OCI-LY3 (cell line): ENCODE data around the gene DDA1.

Experiments
- H2AFZ ChIP-seq: fragments of 200-600, 300-600 bp; shearing (Covaris generic); 2 replicates; pipeline ENCODE4 v1.6.0; 2014; ENCODE audit warnings: antibody characterized with exemption, low read depth, low read length
- H3K27ac ChIP-seq: fragments of 200-600, 300-600 bp; sonication (generic); 2 replicates; pipeline ENCODE4 v1.5.1; 2014; ENCODE audit warnings: mild to moderate bottlenecking, low read length, moderate library complexity, mixed read lengths
- H3K27me3 ChIP-seq: fragments of 200-600, 300-600 bp; sonication (generic); 2 replicates; pipeline ENCODE4 v1.6.1; 2014; ENCODE audit warnings: low read depth, low read length, mixed read lengths
- H3K36me3 ChIP-seq: fragments of 200-600, 300-600 bp; sonication (generic); replicated peaks from 2 replicates; pipeline ENCODE3; 2014; ENCODE audit warnings: low read depth, low read length, mixed read lengths
- H3K4me1 ChIP-seq: fragments of 300-600, 200-600 bp; sonication (generic); 2 replicates; pipeline ENCODE4 v1.6.1; 2014; ENCODE audit warnings: low read length, mixed read lengths
- H3K4me2 ChIP-seq: fragments of 200-600, 300-600 bp; sonication (generic); 2 replicates; pipeline ENCODE4 v1.6.1; 2014; ENCODE audit warnings: low read length, mixed read lengths
- H3K4me3 ChIP-seq: fragments of 300-600, 200-600 bp; sonication (generic); 2 replicates; pipeline ENCODE4 v1.5.1; 2014; ENCODE audit warnings: antibody characterized with exemption, mild to moderate bottlenecking, low read length, moderate library complexity
- H3K79me2 ChIP-seq: fragments of 300-600, 200-600 bp; shearing (Covaris generic); 2 replicates; pipeline ENCODE4 v1.6.1; 2014; ENCODE audit warnings: mild to moderate bottlenecking, low read length, mixed read lengths
- H3K9ac ChIP-seq: fragments of 300-600, 200-600 bp; shearing (Covaris generic); 2 replicates; pipeline ENCODE4 v1.6.0; 2014; ENCODE audit warnings: mild to moderate bottlenecking, low read length, moderate library complexity
- H3K9me3 ChIP-seq: fragments of 200-600, 300-600 bp; shearing (Covaris generic); 2 replicates; pipeline ENCODE4 v1.6.1; 2014; ENCODE audit warnings: low read length, mixed read lengths; ENCODE audit not compliant: insufficient read depth
- H4K20me1 ChIP-seq: fragments of 200-600, 300-600 bp; sonication (generic); 2 replicates; pipeline ENCODE4 v1.6.1; 2016; ENCODE audit warnings: low read length, mixed read lengths; ENCODE audit not compliant: insufficient read depth
- EZH2phosphoT487 ChIP-seq: fragments of 200-600 bp; shearing (Covaris generic); IDR thresholded peaks from 2 replicates; pipeline ENCODE4 v1.6.1; 2018; ENCODE audit warnings: antibody characterized with exemption, mixed run types, low read depth
- TF ChIP-seq, protein P1 (sequence below): fragments of 200-600, 300-600 bp; sonication (generic); IDR thresholded peaks from 2 replicates; pipeline ENCODE4 v1.5.1; 2014; ENCODE audit warnings: antibody characterized with exemption, low read length, low read depth

Gene DDA1

DNA sequence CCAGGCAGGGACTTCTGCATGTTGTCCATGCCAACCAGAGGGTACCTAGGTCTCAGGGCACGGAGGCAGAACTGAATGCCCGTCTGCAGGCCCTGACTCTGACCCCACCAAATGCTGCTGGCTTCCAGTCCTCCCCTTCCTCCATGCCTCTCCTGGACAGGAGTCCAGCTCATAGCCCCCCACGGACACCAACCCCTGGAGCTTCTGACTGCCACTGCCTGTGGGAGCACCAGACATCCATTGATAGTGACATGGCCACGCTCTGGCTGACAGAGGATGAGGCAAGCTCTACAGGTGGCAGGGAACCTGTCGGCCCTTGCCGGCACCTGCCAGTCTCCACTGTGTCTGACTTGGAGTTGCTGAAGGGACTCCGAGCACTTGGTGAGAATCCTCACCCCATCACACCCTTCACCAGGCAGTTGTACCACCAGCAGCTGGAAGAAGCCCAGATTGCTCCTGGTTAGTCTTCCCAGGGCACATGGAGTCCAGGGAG, 25.8 kb upstream of the DDA1 start:
- H3K4me1 ChIP-seq: peaks cover 3% of the 10 kb centered on the region
- no peak overlapping the region for H2AFZ ChIP-seq

DNA sequence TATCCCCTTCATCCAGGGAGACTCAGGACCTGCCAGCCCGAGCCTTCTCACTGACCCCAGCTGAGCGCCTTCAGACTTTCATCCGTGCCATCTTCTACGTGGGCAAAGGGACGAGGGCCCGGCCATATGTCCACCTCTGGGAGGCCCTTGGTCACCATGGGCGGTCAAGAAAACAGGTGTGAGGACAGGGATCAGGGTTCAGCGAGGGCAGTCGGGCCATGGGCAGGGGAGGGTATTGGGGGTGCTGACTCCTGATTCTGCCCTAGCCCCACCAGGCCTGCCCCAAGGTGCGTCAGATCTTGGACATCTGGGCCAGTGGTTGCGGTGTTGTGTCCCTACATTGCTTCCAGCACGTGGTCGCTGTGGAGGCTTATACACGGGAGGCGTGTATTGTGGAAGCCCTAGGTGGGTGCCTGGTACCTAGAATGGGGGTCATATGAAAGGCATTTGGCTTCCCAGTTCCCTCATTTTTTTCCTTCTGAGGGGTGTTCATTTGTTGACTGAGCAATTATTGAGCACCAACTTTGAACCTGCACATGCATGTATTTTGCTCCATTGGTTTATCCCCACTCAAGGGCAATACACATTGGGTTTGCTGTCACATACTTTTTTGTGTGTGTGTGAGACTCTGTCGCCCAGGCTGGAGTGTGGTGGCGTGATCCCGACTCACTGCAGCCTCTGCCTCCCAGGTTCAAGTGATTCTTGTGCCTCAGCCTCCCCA, 23.8 kb upstream of the DDA1 start:
- H4K20me1 ChIP-seq: no peaks in the 10 kb centered on the region

More for the DNA sequence above, 25.8 kb upstream of the DDA1 start:
- Histone ChIP-seq H3K79me2 (no peaks in the 10 kb centered on the region), H3K4me3 (no peak overlapping the region), H4K20me1 (no peaks in the 10 kb centered on the region), H3K9me3 (no peaks in the 10 kb centered on the region), H3K27me3 (no peaks in the 10 kb centered on the region), H3K4me2 (no peak overlapping the region), H3K9ac (no peak overlapping the region), H3K36me3 (no peaks in the 10 kb centered on the region), H3K27ac (no peak overlapping the region)
- TF ChIP-seq EZH2phosphoT487: no peak
- TF ChIP-seq, protein P1, sequence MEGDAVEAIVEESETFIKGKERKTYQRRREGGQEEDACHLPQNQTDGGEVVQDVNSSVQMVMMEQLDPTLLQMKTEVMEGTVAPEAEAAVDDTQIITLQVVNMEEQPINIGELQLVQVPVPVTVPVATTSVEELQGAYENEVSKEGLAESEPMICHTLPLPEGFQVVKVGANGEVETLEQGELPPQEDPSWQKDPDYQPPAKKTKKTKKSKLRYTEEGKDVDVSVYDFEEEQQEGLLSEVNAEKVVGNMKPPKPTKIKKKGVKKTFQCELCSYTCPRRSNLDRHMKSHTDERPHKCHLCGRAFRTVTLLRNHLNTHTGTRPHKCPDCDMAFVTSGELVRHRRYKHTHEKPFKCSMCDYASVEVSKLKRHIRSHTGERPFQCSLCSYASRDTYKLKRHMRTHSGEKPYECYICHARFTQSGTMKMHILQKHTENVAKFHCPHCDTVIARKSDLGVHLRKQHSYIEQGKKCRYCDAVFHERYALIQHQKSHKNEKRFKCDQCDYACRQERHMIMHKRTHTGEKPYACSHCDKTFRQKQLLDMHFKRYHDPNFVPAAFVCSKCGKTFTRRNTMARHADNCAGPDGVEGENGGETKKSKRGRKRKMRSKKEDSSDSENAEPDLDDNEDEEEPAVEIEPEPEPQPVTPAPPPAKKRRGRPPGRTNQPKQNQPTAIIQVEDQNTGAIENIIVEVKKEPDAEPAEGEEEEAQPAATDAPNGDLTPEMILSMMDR: no peak

DNA sequence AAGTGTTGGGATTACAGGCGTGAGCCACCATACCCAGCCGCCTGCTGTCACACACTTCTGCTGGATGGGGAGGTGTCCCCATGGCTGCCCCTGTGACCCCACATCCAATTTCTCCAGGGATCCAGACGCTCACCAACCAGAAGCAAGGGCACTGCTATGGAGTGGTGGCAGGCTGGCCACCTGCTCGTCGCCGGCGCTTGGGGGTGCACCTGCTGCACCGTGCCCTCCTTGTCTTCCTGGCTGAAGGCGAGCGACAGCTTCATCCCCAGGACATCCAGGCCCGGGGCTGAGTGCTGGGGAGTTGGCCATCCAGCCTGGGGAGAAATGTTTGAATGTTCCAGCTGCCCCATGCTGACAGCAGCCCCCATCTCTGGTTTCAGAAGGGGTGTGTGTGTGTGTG, 23.1 kb upstream of the DDA1 start:
- Histone ChIP-seq H3K79me2 (no peaks in the 10 kb centered on the region), H3K9me3 (no peaks in the 10 kb centered on the region), H3K36me3 (no peaks in the 10 kb centered on the region), H3K27ac (no peak overlapping the region), H3K9ac (no peak overlapping the region), H3K27me3 (no peaks in the 10 kb centered on the region), H3K4me2 (no peak overlapping the region), H3K4me1 (peaks cover 3% of the 10 kb centered on the region), H4K20me1 (no peaks in the 10 kb centered on the region), H2AFZ (no peak overlapping the region), H3K4me3 (no peak overlapping the region)
- no peak for TF ChIP-seq EZH2phosphoT487

More for the DNA sequence above, 23.8 kb upstream of the DDA1 start:
- TF ChIP-seq EZH2phosphoT487: no peak
- TF ChIP-seq, protein P1: no peak
- Histone ChIP-seq H3K9ac (no peak overlapping the region), H3K4me3 (no peak overlapping the region), H3K79me2 (no peaks in the 10 kb centered on the region), H3K27me3 (no peaks in the 10 kb centered on the region), H3K27ac (no peak overlapping the region), H3K4me2 (no peak overlapping the region), H2AFZ (no peak overlapping the region), H3K36me3 (no peaks in the 10 kb centered on the region), H3K9me3 (no peaks in the 10 kb centered on the region), H3K4me1 (peaks cover 3% of the 10 kb centered on the region)

DNA sequence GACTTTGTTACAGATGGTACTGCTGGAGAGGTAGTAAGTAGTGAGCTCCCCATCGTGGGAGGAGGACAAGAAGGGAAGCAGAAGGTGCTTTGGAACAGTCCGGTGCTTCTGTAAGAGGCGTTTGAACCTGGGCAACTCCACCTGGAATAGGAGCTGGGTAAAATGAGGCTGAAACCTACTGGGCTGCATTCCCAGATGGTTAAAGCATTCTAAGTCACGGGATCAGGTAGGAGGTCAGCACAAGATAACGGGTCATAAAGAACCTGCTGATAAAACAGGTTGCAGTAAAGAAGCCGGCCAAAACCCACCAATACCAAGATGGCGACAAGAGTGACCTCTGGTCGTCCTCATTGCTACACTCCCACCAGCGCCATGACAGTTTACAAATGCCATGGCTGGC, 22.6 kb upstream of the DDA1 start:
- TF ChIP-seq, protein P1: no peak
- no peak for TF ChIP-seq EZH2phosphoT487
- Histone ChIP-seq H3K4me2 (no peak overlapping the region), H3K27ac (no peak overlapping the region), H3K9ac (no peak overlapping the region), H3K79me2 (no peaks in the 10 kb centered on the region), H2AFZ (no peak overlapping the region), H3K4me1 (peaks cover 5% of the 10 kb centered on the region), H4K20me1 (no peaks in the 10 kb centered on the region), H3K9me3 (no peaks in the 10 kb centered on the region), H3K4me3 (no peak overlapping the region), H3K27me3 (no peaks in the 10 kb centered on the region), H3K36me3 (no peaks in the 10 kb centered on the region)
